Measurements from ENCODE around the gene ZNF518B.

DNA sequence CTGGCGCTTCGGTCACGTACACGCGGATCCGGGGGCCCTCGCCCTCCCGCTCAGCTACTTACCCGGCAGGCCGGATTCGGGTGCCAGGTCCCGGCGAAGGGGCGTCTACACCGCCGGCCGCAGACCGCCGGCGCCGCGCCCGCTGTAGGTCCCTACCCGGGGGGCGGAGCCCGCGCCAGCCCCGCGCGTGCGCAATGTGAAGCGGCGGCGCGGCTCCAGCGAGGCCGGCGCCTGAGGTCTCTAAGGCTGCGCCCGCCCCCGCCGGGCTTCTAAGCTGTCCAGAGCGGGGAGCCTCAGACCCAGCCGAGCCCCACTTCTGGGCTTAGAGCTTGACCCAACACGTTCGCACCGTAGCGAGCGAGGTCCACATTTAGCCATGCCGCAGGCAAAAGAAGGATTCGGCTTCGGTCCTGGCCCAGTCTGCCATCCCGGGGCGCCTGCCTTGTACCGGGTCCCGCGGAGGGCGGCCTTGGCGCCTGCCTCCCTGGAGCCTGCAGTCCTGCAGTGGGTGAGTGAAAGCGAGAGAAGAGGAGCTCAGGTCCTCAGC is at the start of gene ZNF518B:
- TF ChIP-seq, protein P1, sequence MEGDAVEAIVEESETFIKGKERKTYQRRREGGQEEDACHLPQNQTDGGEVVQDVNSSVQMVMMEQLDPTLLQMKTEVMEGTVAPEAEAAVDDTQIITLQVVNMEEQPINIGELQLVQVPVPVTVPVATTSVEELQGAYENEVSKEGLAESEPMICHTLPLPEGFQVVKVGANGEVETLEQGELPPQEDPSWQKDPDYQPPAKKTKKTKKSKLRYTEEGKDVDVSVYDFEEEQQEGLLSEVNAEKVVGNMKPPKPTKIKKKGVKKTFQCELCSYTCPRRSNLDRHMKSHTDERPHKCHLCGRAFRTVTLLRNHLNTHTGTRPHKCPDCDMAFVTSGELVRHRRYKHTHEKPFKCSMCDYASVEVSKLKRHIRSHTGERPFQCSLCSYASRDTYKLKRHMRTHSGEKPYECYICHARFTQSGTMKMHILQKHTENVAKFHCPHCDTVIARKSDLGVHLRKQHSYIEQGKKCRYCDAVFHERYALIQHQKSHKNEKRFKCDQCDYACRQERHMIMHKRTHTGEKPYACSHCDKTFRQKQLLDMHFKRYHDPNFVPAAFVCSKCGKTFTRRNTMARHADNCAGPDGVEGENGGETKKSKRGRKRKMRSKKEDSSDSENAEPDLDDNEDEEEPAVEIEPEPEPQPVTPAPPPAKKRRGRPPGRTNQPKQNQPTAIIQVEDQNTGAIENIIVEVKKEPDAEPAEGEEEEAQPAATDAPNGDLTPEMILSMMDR (conservative IDR thresholded peaks at IDR 0.05): no peak
- peak; percentile 62 for TF ChIP-seq ZFX (IDR thresholded peaks at IDR 0.05)

Data from C4-2B (cell line).